ENCODE measurements around the gene SYCP2.

Gene SYCP2

DNA sequence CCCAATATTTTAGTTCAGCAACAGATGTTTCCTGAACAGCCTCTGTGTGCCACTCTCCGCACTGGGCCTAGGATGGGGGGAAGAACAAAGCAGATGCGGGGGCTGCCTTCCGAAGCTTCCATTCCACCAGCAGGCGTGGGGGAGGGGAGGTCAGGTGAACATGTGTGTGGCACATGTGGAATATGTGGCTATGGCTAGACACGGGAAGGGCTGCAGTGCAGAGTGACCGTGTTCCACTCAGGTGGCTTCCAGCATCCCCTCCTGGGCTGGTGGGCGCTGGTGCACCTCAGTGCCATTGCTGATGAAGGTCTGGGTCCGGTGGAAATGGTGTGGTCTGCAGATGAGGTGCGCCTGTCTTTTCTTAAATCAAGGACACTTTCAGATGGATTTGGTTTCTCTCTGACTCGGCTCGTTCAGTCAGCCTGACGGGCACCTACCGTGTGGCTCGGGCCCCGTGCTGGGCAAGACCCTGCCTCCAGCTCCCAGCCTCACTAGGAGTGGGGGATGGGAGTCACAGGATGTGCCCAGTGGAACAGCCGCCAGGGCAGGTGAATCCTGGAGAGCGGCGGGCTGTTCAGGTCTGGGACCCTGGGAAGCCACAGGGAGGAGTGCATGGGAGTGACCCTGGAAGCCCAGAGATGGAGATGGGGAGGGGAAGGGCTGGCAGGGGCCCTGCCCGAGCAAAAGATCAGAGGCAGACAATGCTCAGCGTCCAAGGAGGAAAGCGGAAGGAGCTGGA, 111.0 kb downstream of the SYCP2 start:
- no peaks in the 10 kb centered on the region for H4K20me1 ChIP-seq (ENCODE audit: insufficient read depth, low read length)
- H2AFZ ChIP-seq (ENCODE audit: low read depth, low read length): no peak overlapping the region

GRCh38 chr20:59821788-59822187, 111.6 kb downstream of the SYCP2 start:
- Histone ChIP-seq H3K79me2 (ENCODE audit: low read length) (no peaks in the 10 kb centered on the region), H3K36me3 (replicated peaks; ENCODE audit: low read depth, low read length) (no peaks in the 10 kb centered on the region), H3K4me2 (ENCODE audit: low read length) (no peak overlapping the region), H3K27ac (ENCODE audit: low read length) (no peak overlapping the region), H3K9ac (ENCODE audit: low read length) (no peak overlapping the region), H3K4me3 (ENCODE audit: low read length) (no peak overlapping the region), H2AFZ (ENCODE audit: low read depth, low read length) (no peak overlapping the region), H3K4me1 (ENCODE audit: low read length) (no peaks in the 10 kb centered on the region), H3K9me3 (ENCODE audit: insufficient read depth, low read length) (no peaks in the 10 kb centered on the region), H4K20me1 (ENCODE audit: insufficient read depth, low read length) (no peaks in the 10 kb centered on the region), H3K27me3 (ENCODE audit: low read depth, low read length) (peaks cover 7% of the 10 kb centered on the region; the same call in 1 of the 2 replicates)
- TF ChIP-seq CTCF (IDR thresholded peaks at IDR 0.05; ENCODE audit: low read depth, low read length) (no peak), EZH2phosphoT487 (IDR thresholded peaks at IDR 0.05; ENCODE audit: low read depth) (no peak)

More for the DNA sequence above, 111.0 kb downstream of the SYCP2 start:
- Histone ChIP-seq H3K9ac (ENCODE audit: low read length) (no peak overlapping the region), H3K27me3 (ENCODE audit: low read depth, low read length) (peaks cover 8% of the 10 kb centered on the region; the same call in 1 of the 2 replicates), H3K79me2 (ENCODE audit: low read length) (no peaks in the 10 kb centered on the region), H3K4me3 (ENCODE audit: low read length) (no peak overlapping the region), H3K27ac (ENCODE audit: low read length) (no peak overlapping the region), H3K9me3 (ENCODE audit: insufficient read depth, low read length) (no peaks in the 10 kb centered on the region), H3K4me1 (ENCODE audit: low read length) (no peaks in the 10 kb centered on the region), H3K4me2 (ENCODE audit: low read length) (no peak overlapping the region), H3K36me3 (replicated peaks; ENCODE audit: low read depth, low read length) (no peaks in the 10 kb centered on the region)
- TF ChIP-seq EZH2phosphoT487 (IDR thresholded peaks at IDR 0.05; ENCODE audit: low read depth) (no peak), CTCF (IDR thresholded peaks at IDR 0.05; ENCODE audit: low read depth, low read length) (no peak)

- H3K27ac ChIP-seq (ENCODE audit: low read length): no peak overlapping the region
- no peak overlapping the region for H3K4me2 ChIP-seq (ENCODE audit: low read length)
- H3K9me3 ChIP-seq (ENCODE audit: insufficient read depth, low read length): no peaks in the 10 kb centered on the region
- no peaks in the 10 kb centered on the region for H3K36me3 ChIP-seq (replicated peaks; ENCODE audit: low read depth, low read length)
- H3K4me1 ChIP-seq (ENCODE audit: low read length): no peaks in the 10 kb centered on the region
- H3K4me3 ChIP-seq (ENCODE audit: low read length): no peak overlapping the region
- no peak for TF ChIP-seq CTCF (IDR thresholded peaks at IDR 0.05; ENCODE audit: low read depth, low read length)
- TF ChIP-seq EZH2phosphoT487 (IDR thresholded peaks at IDR 0.05; ENCODE audit: low read depth): no peak
- peaks cover 7% of the 10 kb centered on the region; the same call in 1 of the 2 replicates for H3K27me3 ChIP-seq (ENCODE audit: low read depth, low read length)
- H2AFZ ChIP-seq (ENCODE audit: low read depth, low read length): no peak overlapping the region
- no peak overlapping the region for H3K9ac ChIP-seq (ENCODE audit: low read length)
- H3K79me2 ChIP-seq (ENCODE audit: low read length): no peaks in the 10 kb centered on the region
- no peaks in the 10 kb centered on the region for H4K20me1 ChIP-seq (ENCODE audit: insufficient read depth, low read length)
Measured at GRCh38 chr20:59821201-59821600, 112.2 kb downstream of the SYCP2 start.

- H3K27ac ChIP-seq (ENCODE audit: low read length): no peak overlapping the region
- H2AFZ ChIP-seq (ENCODE audit: low read depth, low read length): no peak overlapping the region
- no peaks in the 10 kb centered on the region for H3K4me1 ChIP-seq (ENCODE audit: low read length)
- no peaks in the 10 kb centered on the region for H3K36me3 ChIP-seq (replicated peaks; ENCODE audit: low read depth, low read length)
- no peak overlapping the region for H3K9ac ChIP-seq (ENCODE audit: low read length)
- no peaks in the 10 kb centered on the region for H3K9me3 ChIP-seq (ENCODE audit: insufficient read depth, low read length)
- peaks cover 6% of the 10 kb centered on the region; the same call in 1 of the 2 replicates for H3K27me3 ChIP-seq (ENCODE audit: low read depth, low read length)
- H3K79me2 ChIP-seq (ENCODE audit: low read length): no peaks in the 10 kb centered on the region
- TF ChIP-seq CTCF (IDR thresholded peaks at IDR 0.05; ENCODE audit: low read depth, low read length) (no peak), EZH2phosphoT487 (IDR thresholded peaks at IDR 0.05; ENCODE audit: low read depth) (no peak)
- no peak overlapping the region for H3K4me3 ChIP-seq (ENCODE audit: low read length)
- H3K4me2 ChIP-seq (ENCODE audit: low read length): no peak overlapping the region
- H4K20me1 ChIP-seq (ENCODE audit: insufficient read depth, low read length): no peaks in the 10 kb centered on the region
Measured at GRCh38 chr20:59820204-59821041, 113.0 kb downstream of the SYCP2 start.
